GM21723 (cell line): ENCODE data around the gene RAB10.
A peak's percentile ranks its signal among the peaks of the same experiment; 100 is the strongest.
"Not testable (repeated sequence)": the region's sequence is repeated elsewhere in the genome, so short reads cannot be mapped to it uniquely, and the experiment has no call there.

Source experiments
- ATAC-seq: cut with Tn5 transposase; IDR thresholded peaks from one replicate; pipeline ENCODE4 v1.9.1; 2021; ENCODE audit warnings: mild to moderate bottlenecking, moderate library complexity; ENCODE audit not compliant: unreplicated experiment

Gene RAB10

GRCh38 chr2:26033818-26034636, at the start of gene RAB10:
Gene RAB10, plus strand, starts transcription at chr2:26034084. Its CDS starts 525 bp downstream, at chr2:26034609.
- ATAC-seq = peak; percentile 89

- no peak for ATAC-seq
These were observed 45.8 kb upstream of the RAB10 start for GRCh38 chr2:25988134-25988533.

- ATAC-seq = no peak
These were observed 44.7 kb upstream of the RAB10 start for GRCh38 chr2:25989154-25989553.

GRCh38 chr2:25991965-25992364, 41.9 kb upstream of the RAB10 start:
- no peak for ATAC-seq

GRCh38 chr2:25992556-25992955, 41.3 kb upstream of the RAB10 start:
- no peak for ATAC-seq

GRCh38 chr2:25993049-25993448, 40.8 kb upstream of the RAB10 start:
- no peak for ATAC-seq

GRCh38 chr2:25994509-25994908, 39.4 kb upstream of the RAB10 start:
- no peak for ATAC-seq

GRCh38 chr2:25996844-25997243, 37.0 kb upstream of the RAB10 start:
- no peak for ATAC-seq

- ATAC-seq = not testable (repeated sequence)
These were observed 35.0 kb upstream of the RAB10 start for GRCh38 chr2:25998816-25999383.

- ATAC-seq = not testable (repeated sequence)
These were observed 34.5 kb upstream of the RAB10 start for GRCh38 chr2:25999406-25999805.

- no peak for ATAC-seq
These were observed 33.3 kb upstream of the RAB10 start for GRCh38 chr2:26000561-26001082.

GRCh38 chr2:26001743-26002351, 32.0 kb upstream of the RAB10 start:
- ATAC-seq = no peak

- no peak for ATAC-seq
These were observed 31.1 kb upstream of the RAB10 start for GRCh38 chr2:26002632-26003310.

GRCh38 chr2:26008095-26008494, 25.8 kb upstream of the RAB10 start:
- no peak for ATAC-seq

GRCh38 chr2:26008851-26009566, 24.9 kb upstream of the RAB10 start:
- no peak for ATAC-seq

GRCh38 chr2:26009567-26009963, 24.3 kb upstream of the RAB10 start:
- no peak for ATAC-seq

- no peak for ATAC-seq
These were observed 22.9 kb upstream of the RAB10 start for GRCh38 chr2:26010943-26011342.

GRCh38 chr2:26011609-26011989, 22.3 kb upstream of the RAB10 start:
- ATAC-seq = no peak

GRCh38 chr2:26011990-26012856, 21.7 kb upstream of the RAB10 start:
- no peak for ATAC-seq

GRCh38 chr2:26013668-26014067, 20.2 kb upstream of the RAB10 start:
- no peak for ATAC-seq
